Fibroblast of skin of left quadriceps (primary cell): ENCODE results near the gene DUSP7.

Source experiments
- DNase-seq, 2 experiments: peaks; one replicate each; pipeline ENCODE4 v3.0.0-alpha.2; 2013; ENCODE audit warnings: low read depth in 2 of 2

DUSP7 gene

DNA sequence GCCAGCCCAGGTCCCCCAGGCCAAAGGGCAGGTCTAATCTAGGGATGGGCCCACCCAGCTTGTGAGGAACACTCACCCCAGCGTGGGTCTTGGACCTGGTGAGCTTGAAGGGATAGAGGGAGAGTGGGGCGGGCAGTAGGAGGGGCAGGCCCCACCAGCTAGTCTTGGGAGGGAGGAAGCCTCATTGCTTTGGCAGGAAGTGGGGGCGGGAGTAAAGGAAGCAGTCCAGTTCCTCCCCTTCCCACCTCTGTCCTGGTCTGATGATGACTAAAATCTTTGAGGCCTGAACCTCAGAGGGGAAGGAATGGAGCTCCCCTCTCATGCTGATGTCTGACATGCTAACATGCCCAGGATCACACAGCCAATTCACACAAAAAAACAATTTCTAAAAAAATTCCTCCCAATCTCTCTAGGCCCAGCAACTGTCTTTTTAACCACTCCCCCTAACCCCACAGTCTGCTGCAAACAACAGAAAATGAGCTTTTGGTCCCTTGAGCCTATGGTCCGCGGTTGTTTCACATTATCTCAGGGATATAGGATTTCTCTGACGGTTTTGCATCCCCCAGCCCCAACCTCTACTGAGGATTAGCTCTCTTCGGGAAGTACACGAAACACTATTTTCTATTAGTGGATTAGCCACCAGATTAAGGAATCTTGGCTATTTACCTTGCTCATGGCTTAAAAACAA, 30.7 kb upstream of the DUSP7 start:
- no peak for DNase-seq

GRCh38 chr3:52086461-52086860, 30.1 kb upstream of the DUSP7 start:
- no peak for DNase-seq

GRCh38 chr3:52085681-52086282, 29.4 kb upstream of the DUSP7 start:
- DNase-seq: no peak

DNA sequence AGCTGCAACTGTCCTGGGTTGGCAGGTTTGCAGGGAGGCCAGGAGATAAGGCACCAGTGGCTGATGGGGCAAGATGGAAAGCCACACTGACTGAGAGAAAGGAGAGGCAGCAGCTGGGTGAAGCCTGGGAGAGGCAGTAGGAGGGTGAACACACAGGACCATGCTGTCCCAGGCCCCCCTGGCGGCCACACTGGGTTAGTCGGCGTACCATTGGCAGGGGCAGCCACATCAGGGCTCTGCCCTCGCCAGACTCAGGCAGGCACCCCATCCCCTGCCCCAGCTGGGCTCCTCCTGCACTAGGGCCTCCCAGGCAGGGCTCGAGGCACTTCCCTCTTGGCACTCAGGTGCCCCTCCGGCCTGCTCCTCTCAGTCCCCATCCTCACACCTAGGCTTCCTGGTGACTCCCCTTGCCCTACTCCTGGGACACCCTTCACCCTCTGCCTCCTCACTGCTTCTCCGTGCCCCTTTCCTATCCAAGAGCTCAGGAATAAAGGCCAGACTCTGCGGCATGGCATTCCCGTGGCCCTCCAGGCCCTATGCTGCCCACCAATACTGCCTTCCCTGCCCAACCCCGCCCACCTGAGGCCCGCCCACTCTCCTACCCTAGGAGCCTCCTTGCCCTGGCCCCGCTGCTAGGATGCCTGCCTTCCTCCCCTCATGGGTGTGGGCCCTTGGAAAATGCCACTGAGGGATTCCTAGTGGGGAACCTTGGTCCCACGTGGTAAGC, 28.7 kb upstream of the DUSP7 start:
- DNase-seq: no peak

DNA sequence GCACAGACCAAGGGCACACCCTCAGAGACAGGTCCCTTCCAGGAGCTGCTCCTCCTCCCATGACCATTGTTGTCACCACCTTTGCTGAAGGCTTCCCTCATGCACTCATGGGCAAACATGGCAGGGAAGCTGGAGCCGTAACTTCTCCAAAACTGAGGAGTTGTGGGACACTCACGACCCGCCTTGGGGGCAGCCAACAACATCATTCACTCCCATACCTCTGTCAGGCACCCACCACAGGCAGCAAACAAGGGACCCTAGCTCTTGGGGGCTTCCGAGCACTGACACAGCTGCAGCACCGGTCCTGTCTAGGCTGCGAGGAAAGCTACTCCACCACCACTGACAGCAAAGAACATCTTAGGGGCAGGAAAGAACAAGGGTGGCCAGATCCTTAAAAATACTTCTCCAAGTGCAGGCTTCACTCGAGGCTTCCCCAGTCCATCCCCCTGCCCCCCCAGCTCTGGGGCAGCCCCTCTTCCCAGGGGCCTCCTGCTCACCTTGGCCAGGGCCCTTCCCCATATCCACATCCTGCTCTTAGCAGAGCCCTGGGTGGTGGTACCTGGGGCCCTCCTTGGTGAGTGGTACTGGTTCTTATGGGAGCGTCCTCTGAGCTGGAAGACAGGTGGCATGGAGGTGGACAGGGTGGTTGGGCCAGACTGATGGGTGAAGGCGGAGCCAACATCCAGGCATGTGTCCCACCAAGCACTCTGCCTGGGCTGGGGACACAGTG, 28.0 kb upstream of the DUSP7 start:
- DNase-seq: no peak

DNA sequence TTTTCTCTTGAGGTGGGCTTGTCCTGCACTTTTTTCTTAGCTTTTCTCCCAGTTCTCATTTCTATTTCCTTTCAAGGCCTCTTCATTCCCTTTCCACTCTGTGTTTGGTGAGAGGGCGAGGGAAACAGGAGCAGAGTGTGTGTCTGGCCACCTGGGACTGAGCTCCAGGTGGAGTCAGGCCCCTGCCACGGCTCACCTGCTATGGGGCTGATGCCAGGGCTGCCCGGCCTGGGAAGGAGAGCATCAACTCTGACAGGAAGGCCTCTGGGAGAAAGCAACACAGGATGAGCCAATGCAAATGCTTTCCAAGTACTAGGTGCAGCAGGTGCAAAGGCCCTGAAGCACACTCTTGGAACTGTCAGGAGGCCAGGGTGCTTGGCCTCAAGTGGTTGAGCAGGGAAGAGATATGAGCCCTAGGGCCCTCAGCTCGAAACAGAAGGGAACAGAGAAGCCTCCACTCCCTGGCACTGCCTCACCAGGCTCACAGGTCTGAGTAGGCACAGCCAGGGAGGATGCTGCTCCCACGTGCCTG, 27.3 kb upstream of the DUSP7 start:
- DNase-seq: no peak

GRCh38 chr3:52082951-52083350, 26.6 kb upstream of the DUSP7 start:
- no peak for DNase-seq

DNA sequence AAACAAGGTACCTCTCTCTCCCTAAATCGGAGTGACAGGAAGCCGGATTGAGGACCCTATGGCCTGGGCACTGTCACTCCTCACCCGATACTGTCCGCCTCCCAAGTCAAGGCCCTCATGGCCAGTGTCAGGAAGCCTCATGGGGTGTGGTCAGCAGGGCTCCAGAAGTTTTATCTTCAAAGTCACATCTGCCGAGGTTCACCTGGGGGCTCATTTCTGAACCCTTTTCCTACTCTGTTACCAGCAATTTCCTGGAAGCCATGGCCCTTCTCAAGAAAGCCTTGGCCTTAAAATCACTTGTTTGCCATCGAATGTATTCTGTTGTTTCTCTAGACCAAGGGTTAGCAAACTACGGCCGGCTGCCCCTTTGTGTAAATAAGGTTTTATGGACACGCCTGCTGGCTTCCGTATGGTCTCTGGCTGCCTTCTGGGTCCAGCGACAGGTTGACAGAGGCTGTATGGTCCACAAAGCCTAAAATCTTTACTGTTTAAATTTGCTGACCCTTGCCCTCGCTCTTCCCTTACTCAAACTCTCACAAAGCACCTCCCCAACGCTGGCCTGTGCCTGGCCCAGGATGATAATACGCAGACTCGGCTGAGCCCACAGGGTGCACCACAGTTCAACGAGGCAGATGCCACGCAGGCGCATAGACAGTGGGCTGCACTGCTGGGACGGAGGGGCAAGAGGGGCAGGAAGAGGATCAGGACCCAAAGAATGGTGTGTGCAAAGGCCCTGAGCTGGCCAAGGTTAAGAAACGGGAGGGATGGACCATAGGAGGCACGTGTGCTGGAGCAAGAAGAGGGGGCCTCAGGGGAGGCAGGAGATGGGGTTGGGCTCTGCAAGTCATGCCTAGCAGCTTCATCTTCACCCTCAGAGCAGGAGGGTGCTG, 24.7 kb upstream of the DUSP7 start:
- DNase-seq: no peak

GRCh38 chr3:52079958-52080357, 23.6 kb upstream of the DUSP7 start:
- DNase-seq: no peak

DNA sequence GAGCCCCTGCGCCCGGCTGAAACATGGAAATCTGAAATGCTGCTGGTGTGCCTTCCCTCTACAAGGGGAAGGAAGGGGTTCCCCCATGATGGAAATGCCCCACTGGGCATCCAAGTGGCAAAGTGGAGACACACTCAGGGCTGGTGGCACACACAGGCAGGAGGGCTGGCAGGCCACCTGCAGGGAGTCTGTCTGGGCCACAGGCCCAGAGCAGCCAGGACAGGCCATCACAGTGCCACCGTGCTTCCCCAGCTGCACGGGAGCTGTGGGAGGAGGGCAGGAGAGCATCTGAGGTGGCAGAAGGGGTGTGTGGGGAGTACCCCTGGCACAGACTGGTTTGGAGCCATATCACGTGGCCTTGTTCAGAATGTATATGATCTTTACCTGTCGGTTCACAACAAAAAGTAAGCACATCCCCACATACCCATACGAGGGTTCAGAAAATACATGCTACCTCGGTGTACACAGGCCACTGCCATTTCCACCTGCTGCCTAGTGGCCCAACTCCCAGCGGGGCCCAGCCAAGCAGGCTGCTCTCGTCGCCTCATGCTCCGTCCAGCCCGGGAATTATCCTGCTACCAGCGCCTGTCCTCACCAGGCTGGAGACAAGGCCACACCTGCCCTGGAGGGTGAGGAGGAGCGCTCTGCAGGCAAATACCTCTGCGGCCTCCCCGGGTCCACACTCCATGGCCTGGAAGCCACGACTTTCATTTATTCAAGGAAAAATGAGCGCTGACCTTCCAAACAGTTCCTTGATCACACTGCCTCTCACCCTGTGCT, 22.6 kb upstream of the DUSP7 start:
- no peak for DNase-seq

DNA sequence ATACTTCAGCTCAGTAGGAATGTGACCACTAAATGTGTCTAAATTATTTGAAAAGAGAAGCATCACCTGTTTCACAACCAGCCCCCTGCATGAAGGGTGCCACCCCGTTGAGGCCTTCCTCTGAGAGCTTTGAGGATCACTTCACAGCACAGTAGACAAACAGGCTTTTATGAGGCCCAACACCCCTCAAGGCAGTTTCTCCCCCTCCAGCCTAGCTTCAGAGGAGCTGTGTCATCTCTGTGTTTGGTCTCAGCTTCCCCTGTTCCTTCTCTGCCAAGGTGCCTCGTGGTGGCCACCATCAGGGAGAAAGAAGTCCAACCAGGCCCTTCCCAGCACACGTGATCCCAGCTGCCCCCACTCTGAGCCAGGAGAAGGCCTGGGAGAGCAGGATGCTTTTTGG, 21.6 kb upstream of the DUSP7 start:
- no peak for DNase-seq

DNA sequence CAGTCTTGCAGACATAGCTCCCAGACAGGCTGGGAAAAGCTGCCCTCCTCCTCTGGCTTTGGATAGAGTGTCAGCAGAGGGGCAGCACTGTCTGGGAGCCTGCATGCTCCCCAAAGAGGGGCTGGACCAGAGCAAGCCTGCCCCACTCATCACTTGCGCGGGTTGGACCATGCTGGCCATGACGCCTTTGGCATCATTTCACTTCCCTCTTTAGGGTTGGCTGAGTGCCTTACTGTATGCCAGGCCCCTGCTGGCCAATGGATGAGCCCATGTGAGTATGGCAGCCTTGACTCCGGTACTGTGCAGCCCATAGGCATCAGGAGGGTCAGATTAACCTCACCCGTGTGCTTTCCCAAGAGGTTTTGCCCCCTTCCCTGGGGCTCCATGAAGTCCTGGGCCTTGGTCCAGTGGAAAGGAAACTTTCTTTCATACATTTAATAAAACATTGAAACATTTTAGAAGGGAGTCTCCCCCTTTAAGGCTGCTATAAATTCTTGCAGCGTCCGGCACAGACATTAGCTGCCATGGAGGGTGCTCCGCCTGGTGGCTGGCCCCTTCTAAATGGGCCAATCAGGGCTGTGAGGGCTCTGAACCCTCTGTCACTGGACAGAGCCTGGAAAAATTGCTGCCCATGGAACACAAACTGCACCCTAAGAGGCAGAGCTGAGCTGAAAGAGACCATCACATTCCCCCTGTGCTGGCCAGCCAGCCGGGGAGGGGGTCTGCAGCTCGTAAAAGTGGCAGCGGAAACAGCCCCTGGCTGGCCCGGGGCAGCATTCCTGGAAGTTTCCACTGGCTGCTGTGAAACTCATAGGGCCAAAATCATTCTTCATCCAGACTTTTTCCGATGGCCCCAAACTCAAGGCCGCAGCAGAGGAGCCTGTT, 20.8 kb upstream of the DUSP7 start:
- DNase-seq: no peak

GRCh38 chr3:52073490-52073889, 17.1 kb upstream of the DUSP7 start:
- DNase-seq: no peak

DNA sequence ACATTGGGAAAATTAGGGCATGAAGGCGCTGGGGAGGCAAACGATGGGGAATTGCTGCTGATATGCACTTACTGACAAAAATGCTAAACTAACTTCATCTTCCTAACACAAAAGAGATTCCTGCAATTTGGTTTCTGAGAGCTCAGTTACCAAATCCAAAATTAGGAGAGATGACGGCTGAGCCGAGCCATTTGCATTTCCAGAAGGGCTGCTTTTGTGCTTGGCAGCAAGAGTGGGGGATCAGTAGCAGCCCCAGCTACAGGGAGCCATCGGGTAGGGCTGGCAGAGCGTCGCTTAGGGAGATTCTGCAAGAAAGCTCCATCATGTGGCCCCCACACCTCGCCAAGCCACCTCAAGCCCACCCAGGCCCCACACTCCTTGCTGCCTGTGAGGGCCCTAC, 16.1 kb upstream of the DUSP7 start:
- DNase-seq: no peak

DNA sequence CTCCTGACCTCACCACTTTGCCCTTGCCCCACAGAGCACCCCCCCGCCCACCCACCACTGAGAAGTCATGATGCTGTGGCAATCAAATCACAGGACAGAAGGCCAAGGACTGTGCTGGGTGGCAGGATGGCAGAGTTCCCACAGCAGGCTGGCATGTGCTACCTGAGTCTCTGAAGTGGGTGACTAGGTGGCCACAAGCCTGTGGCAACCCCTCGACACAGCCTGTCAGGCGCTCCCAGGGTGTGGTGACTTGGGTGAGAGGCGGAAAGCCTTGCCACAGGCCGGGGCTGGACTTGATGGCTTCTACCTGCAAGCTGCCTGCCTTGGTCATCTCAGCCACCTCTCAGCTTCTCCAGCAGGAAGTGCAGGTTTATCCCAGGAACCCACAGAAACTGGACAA, 15.6 kb upstream of the DUSP7 start:
- DNase-seq: no peak

- no peak for DNase-seq
These were observed 14.6 kb upstream of the DUSP7 start for GRCh38 chr3:52070724-52071621.

DNA sequence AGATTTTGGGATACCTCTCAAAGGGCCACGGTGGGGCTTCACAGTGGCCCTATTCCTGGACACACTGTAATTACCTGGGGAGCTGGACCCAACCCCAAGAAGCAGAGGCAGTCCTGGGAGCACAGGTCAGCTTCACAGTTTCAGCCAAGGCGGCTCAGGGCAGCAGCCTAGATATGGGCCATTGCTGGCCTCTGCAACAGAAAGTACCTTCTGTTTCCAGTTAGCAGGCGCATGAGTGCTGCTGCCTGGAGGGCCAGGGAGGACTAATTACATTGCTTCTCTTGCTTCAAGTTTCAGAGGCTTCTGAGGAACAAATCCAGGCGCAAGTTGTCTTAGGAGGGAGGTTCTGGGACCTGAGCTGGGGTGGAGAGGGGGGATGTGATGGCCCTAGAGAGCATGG, 13.5 kb upstream of the DUSP7 start:
- no peak for DNase-seq

DNA sequence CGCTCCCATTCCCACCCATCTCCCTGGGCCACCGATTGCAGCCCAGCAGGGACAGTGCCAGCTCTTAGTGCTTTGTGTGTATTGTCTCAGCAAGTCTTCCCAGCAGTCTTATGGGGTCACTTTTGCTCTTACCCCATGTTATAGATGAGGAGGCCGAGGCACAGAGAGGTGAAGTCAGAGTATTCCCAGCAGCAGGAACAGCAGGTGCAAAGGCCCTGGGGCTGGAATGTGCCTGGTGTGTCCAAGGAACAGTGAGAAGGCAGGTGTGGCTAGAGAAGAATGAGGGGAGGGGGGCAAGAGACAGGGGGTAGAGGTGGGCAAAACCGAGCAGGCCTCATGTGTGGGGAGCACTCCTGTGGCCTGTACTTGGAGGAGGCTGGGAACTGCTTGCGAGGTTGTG, 12.8 kb upstream of the DUSP7 start:
- DNase-seq: no peak
